ENCODE measurements around the gene SPRED3.

SPRED3 gene

GRCh38 chr19:38399537-38399936, 11.0 kb downstream of the SPRED3 start:
- H3K9me3 ChIP-seq (ENCODE audit: insufficient read depth, low read length), result no peaks in the 10 kb centered on the region
- H3K4me3 ChIP-seq (ENCODE audit: low read length), result no peak overlapping the region
- H2AFZ ChIP-seq (ENCODE audit: low read depth, low read length), result no peak overlapping the region
- no peaks in the 10 kb centered on the region for H3K27me3 ChIP-seq (ENCODE audit: low read depth, low read length)
- H3K4me1 ChIP-seq (ENCODE audit: low read length), result peaks cover 7% of the 10 kb centered on the region; the same call in 1 of the 2 replicates
- no peak overlapping the region for H3K9ac ChIP-seq (ENCODE audit: low read length)
- H3K79me2 ChIP-seq (ENCODE audit: low read length), result peaks cover 5% of the 10 kb centered on the region; the same call in 1 of the 2 replicates
- H3K27ac ChIP-seq (ENCODE audit: low read length), result no peak overlapping the region
- H3K36me3 ChIP-seq (replicated peaks; ENCODE audit: low read depth, low read length), result peaks cover under 1% of the 10 kb centered on the region
- TF ChIP-seq EZH2phosphoT487 (IDR thresholded peaks at IDR 0.05; ENCODE audit: low read depth) (no peak), CTCF (IDR thresholded peaks at IDR 0.05; ENCODE audit: low read depth, low read length) (no peak)
- H4K20me1 ChIP-seq (ENCODE audit: insufficient read depth, low read length), result no peaks in the 10 kb centered on the region
- no peak overlapping the region for H3K4me2 ChIP-seq (ENCODE audit: low read length)

- H3K79me2 ChIP-seq (ENCODE audit: low read length), result peaks cover 5% of the 10 kb centered on the region; the same call in 1 of the 2 replicates
- no peak overlapping the region for H2AFZ ChIP-seq (ENCODE audit: low read depth, low read length)
- TF ChIP-seq CTCF (IDR thresholded peaks at IDR 0.05; ENCODE audit: low read depth, low read length) (no peak), EZH2phosphoT487 (IDR thresholded peaks at IDR 0.05; ENCODE audit: low read depth) (no peak)
- no peaks in the 10 kb centered on the region for H3K9me3 ChIP-seq (ENCODE audit: insufficient read depth, low read length)
- no peaks in the 10 kb centered on the region for H4K20me1 ChIP-seq (ENCODE audit: insufficient read depth, low read length)
- no peak overlapping the region for H3K9ac ChIP-seq (ENCODE audit: low read length)
- H3K4me1 ChIP-seq (ENCODE audit: low read length), result peaks cover 7% of the 10 kb centered on the region; the same call in 1 of the 2 replicates
- H3K4me3 ChIP-seq (ENCODE audit: low read length), result no peak overlapping the region
- no peak overlapping the region for H3K4me2 ChIP-seq (ENCODE audit: low read length)
- H3K36me3 ChIP-seq (replicated peaks; ENCODE audit: low read depth, low read length), result peaks cover 9% of the 10 kb centered on the region
- H3K27me3 ChIP-seq (ENCODE audit: low read depth, low read length), result no peaks in the 10 kb centered on the region
- H3K27ac ChIP-seq (ENCODE audit: low read length), result no peak overlapping the region
Measured at GRCh38 chr19:38400361-38400760, 11.9 kb downstream of the SPRED3 start.

GRCh38 chr19:38401148-38401547, 12.7 kb downstream of the SPRED3 start:
- Histone ChIP-seq H4K20me1 (ENCODE audit: insufficient read depth, low read length) (no peaks in the 10 kb centered on the region), H3K4me2 (ENCODE audit: low read length) (no peak overlapping the region), H3K27me3 (ENCODE audit: low read depth, low read length) (no peaks in the 10 kb centered on the region), H3K9me3 (ENCODE audit: insufficient read depth, low read length) (no peaks in the 10 kb centered on the region), H3K4me1 (ENCODE audit: low read length) (peaks cover 7% of the 10 kb centered on the region; the same call in 1 of the 2 replicates), H3K27ac (ENCODE audit: low read length) (no peak overlapping the region), H2AFZ (ENCODE audit: low read depth, low read length) (no peak overlapping the region), H3K79me2 (ENCODE audit: low read length) (peaks cover 5% of the 10 kb centered on the region; the same call in 1 of the 2 replicates), H3K4me3 (ENCODE audit: low read length) (no peak overlapping the region), H3K36me3 (replicated peaks; ENCODE audit: low read depth, low read length) (peaks cover 11% of the 10 kb centered on the region), H3K9ac (ENCODE audit: low read length) (no peak overlapping the region)
- no peak for TF ChIP-seq CTCF (IDR thresholded peaks at IDR 0.05; ENCODE audit: low read depth, low read length)
- TF ChIP-seq EZH2phosphoT487 (IDR thresholded peaks at IDR 0.05; ENCODE audit: low read depth), result no peak

GRCh38 chr19:38402623-38402966, 14.1 kb downstream of the SPRED3 start:
- Histone ChIP-seq H3K9me3 (ENCODE audit: insufficient read depth, low read length) (no peaks in the 10 kb centered on the region), H3K36me3 (replicated peaks; ENCODE audit: low read depth, low read length) (peaks cover 19% of the 10 kb centered on the region), H3K4me1 (ENCODE audit: low read length) (peaks cover 7% of the 10 kb centered on the region; the same call in 1 of the 2 replicates), H3K27me3 (ENCODE audit: low read depth, low read length) (no peaks in the 10 kb centered on the region), H3K4me3 (ENCODE audit: low read length) (peak overlapping the region; percentile 71), H3K27ac (ENCODE audit: low read length) (no peak overlapping the region), H2AFZ (ENCODE audit: low read depth, low read length) (peak overlapping the region; percentile 59), H3K9ac (ENCODE audit: low read length) (peak overlapping the region; percentile 25), H3K79me2 (ENCODE audit: low read length) (peaks cover 5% of the 10 kb centered on the region; the same call in 1 of the 2 replicates), H4K20me1 (ENCODE audit: insufficient read depth, low read length) (no peaks in the 10 kb centered on the region), H3K4me2 (ENCODE audit: low read length) (peak overlapping the region; percentile 74)
- TF ChIP-seq EZH2phosphoT487 (IDR thresholded peaks at IDR 0.05; ENCODE audit: low read depth), result no peak
- TF ChIP-seq CTCF (IDR thresholded peaks at IDR 0.05; ENCODE audit: low read depth, low read length), result no peak
